ENCODE results near the gene NINJ2. TPM values are rescaled to one million over a fixed set of nuclear protein-coding genes. Genes with fewer than 3 reads are reported as not detected.

The NINJ2 gene
- total RNA-seq, 1 donor = 0.43 TPM

- no peak for TF ChIP-seq CTCF (IDR thresholded peaks at IDR 0.05; ENCODE audit: insufficient read depth, low read depth, low read length)
- DNase-seq (ENCODE audit: low read depth) = peak; percentile 4
- H3K4me3 ChIP-seq (ENCODE audit: low read depth, low read length) = no peak overlapping the region
Measured at GRCh38 chr12:615620-616019, 47.6 kb downstream of the NINJ2 start.

DNA sequence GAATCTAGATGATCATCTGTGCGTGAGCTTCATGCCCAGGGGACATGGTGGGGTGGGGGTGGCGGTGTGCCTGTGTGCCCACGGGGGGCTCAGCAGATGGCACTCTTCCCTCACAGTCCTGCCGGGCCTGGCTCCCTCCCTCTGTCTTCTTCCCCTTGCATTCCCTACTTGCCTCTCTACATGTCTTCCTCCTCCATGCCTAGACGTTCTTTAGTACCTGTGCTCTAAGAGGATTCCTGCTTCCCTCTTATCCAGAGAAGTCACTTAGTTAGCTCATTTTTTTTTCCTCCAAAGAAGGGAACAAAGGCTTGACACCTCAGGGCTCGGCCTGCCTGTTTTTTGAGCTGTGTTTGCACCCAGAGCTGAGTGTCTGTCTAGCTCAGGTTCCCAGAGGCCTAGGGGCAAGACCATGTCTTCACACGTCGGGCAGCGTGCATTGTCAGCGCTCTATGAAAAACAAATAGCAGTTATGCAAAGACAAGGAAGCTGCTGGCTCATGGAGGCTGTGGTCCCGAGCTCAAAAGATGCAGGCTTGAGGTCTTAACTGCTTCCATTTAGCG lies 48.8 kb downstream of the NINJ2 start:
- peak; percentile 30 for TF ChIP-seq CTCF (IDR thresholded peaks at IDR 0.05; ENCODE audit: insufficient read depth, low read depth, low read length)
- no peak overlapping the region for H3K4me3 ChIP-seq (ENCODE audit: low read depth, low read length)
- peak; percentile 22 for DNase-seq (ENCODE audit: low read depth)

- TF ChIP-seq CTCF (IDR thresholded peaks at IDR 0.05; ENCODE audit: insufficient read depth, low read depth, low read length) = no peak
- no peak for DNase-seq (ENCODE audit: low read depth)
- no peak overlapping the region for H3K4me3 ChIP-seq (ENCODE audit: low read depth, low read length)
Measured at GRCh38 chr12:613996-614395, 49.2 kb downstream of the NINJ2 start.

DNA sequence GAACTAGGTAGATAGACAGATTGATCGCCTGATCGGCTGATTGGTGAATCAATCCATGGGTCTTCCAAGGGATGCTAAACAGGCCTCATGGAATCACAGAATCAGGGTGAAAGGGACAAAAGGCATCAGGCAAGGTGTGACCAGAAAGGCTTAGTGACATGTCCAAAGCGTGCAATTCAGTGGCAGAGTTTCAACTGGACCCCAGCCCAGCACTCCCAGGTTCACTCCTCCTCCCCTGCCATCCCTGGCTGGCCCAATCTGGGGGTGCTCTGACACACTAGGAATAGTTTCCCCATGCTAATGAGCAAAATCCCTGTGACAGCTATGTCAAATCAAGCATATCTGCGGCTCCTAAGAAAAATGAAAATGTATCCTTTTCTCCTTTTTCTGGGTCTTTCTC lies 50.4 kb downstream of the NINJ2 start:
- TF ChIP-seq CTCF (IDR thresholded peaks at IDR 0.05; ENCODE audit: insufficient read depth, low read depth, low read length) = no peak
- no peak overlapping the region for H3K4me3 ChIP-seq (ENCODE audit: low read depth, low read length)
- no peak for DNase-seq (ENCODE audit: low read depth)

GRCh38 chr12:612293-612692 lies 51.0 kb downstream of the NINJ2 start:
- no peak for DNase-seq (ENCODE audit: low read depth)
- no peak for TF ChIP-seq CTCF (IDR thresholded peaks at IDR 0.05; ENCODE audit: insufficient read depth, low read depth, low read length)
- H3K4me3 ChIP-seq (ENCODE audit: low read depth, low read length) = no peak overlapping the region

DNA sequence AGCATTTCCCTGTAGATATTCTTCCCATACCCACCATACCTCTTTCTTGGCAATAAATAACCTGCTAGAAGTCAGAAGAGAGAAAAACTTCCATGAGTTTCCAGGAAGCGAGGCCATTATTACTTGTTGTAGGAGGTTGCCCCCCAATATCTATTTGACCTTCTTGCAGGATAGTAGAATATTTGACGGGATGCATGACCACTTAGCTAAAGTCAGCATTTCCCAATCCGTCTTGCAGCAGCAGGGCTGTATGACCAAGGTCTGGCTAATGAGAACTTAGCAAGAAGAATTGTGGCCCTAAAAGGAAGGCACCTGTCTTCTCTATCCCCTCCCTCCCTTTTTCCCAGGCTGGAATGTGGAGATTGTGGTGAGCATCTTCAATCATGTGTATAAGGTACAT lies 51.5 kb downstream of the NINJ2 start:
- DNase-seq (ENCODE audit: low read depth) = no peak
- no peak for TF ChIP-seq CTCF (IDR thresholded peaks at IDR 0.05; ENCODE audit: insufficient read depth, low read depth, low read length)

GRCh38 chr12:608921-609320 lies 54.3 kb downstream of the NINJ2 start:
- peak; percentile 18 for DNase-seq (ENCODE audit: low read depth)
- no peak for TF ChIP-seq CTCF (IDR thresholded peaks at IDR 0.05; ENCODE audit: insufficient read depth, low read depth, low read length)
- H3K4me3 ChIP-seq (ENCODE audit: low read depth, low read length) = peak overlapping the region; percentile 25

More for the DNA sequence above, 51.5 kb downstream of the NINJ2 start:
- H3K4me3 ChIP-seq (ENCODE audit: low read depth, low read length) = no peak overlapping the region

Measured in fibroblast of villous mesenchyme (primary cell).